GM12801 (cell line): ENCODE results near the gene LENG1.

Source experiments
- CTCF ChIP-seq: IDR thresholded peaks from one replicate; pipeline ENCODE4 v1.5.1; 2011; ENCODE audit warnings: control low read depth; ENCODE audit not compliant: insufficient read length; ENCODE audit errors: extremely low read depth

Gene LENG1

DNA sequence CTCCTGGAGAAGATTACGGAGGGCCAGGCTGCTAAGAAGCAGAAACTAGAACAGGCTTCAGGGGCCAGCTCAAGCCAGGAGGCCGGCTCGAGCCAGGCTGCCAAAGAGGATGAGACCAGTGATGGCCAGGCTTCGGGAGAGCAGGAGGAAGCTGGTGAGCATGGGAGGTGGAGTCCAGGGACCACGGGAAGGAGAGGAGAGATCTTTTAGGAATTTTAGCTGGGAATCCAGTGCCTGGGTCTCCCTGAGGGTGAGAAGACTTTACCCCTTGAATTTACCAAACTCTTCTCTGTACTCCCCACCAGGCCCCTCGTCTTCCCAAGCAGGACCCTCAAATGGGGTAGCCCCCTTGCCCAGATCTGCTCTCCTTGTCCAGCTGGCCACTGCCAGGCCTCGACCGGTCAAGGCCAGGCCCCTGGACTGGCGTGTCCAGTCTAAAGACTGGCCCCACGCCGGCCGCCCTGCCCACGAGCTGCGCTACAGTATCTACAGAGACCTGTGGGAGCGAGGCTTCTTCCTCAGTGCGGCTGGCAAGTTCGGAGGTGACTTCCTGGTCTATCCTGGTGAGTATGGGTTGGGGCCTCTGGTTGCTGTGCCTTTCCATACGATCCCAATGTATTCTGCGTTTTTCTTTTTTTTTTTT, 32.4 kb upstream of the LENG1 start:
- no peak for TF ChIP-seq CTCF

DNA sequence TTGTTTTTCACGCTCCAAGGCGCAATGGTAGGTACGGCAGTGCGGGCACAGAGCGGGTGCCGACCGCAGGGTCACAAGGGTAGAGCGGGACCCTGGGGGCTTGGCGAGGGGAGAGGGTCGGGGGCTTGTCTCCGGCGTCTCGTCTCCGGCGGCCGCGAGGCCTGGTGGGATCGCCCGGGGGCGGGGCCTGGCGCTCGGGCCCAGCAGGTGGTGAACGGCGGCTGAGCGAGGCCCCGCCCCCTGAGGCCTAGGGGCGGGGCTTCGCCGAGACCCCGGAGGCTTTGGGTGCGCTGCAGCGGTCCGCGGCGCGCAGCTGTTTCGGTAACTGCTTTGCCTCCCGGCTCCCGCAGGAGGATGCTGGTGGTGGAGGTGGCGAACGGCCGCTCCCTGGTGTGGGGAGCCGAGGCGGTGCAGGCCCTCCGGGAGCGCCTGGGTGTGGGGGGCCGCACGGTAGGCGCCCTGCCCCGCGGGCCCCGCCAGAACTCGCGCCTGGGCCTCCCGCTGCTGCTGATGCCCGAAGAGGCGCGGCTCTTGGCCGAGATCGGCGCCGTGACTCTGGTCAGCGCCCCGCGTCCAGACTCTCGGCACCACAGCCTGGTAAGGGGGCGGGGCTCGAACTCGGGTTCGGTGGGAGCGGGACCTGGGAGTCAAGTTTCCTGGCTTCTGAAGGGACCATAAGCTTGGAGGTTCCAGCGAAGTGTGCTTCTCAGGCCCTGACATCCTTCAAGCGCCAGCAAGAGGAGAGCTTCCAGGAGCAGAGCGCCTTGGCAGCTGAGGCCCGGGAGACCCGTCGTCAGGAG, 31.7 kb upstream of the LENG1 start, which contains the start of gene TSEN34:
TSEN34 (plus strand) TSS at position 298 of the 800 bp plus-strand sequence; CDS start at position 355, 57 bp downstream.
- no peak for TF ChIP-seq CTCF

DNA sequence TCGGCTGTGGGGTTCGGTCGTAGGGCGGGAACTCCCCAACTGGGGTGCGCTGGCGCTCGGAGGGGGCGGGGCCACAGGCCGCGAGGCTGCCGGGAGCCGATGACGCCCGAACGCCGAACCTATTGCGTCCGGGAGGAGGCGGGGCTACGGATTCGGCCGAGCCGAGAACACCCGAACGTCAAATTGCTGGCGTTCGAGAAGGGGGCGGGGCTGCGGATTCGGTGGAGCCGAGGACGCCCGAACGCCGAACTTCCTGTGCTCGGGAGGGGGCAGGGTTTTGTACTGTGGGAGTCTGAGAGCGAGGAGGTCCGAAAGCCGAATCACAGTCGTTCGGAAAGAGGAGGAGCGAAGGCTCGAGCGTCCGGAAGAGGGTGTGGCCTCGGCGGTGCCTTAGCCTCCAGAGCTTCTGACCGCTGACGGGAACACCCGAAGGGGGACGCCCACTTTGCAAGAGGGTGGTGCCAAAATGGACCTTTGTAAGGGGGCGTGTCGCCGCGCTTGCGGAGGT, 31.0 kb upstream of the LENG1 start:
- no peak for TF ChIP-seq CTCF

DNA sequence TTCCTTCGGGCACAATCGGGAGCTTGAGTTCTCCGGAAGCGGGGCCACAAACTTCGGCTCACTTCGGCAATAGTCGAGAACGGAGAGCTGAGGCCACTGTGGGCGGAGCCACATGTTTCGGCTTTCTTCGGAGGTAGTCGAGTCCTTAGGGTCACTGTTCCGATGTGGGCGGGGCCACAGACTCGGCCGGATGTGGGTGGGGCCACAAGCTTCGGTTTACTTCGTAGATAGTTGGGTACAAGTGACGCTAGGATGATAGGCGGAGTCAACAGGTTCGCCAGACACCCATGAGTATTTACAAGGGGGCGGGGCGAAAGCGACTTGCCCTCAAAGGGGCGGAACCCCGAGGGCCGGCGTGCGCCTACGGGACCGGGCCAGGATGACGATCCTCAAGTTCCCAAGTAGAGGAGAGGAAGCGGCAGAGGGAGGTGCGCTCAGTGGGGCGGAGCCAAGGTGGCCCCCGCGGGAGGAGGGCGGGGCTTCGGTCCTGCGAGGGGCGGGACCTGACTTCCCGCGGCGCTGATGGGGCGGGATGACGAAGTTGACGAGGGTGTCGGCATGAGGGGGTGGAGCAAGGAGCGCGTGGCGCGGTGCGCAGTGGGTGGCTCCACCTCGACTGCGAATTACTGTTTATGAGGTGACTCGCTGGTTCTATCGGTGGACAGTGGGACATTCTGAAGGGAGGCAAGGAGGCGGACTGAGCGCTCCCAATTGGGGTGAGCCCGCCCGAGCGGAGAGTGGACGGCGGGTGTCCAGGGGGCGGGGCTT, 30.4 kb upstream of the LENG1 start:
- TF ChIP-seq CTCF: no peak

GRCh38 chr19:54189145-54189734, 29.7 kb upstream of the LENG1 start, which contains the start of gene MBOAT7:
Gene MBOAT7 (minus strand): TSS chr19:54189580. CDS start chr19:54188508, 1,072 bp downstream.
- no peak for TF ChIP-seq CTCF

GRCh38 chr19:54188215-54188871, 28.8 kb upstream of the LENG1 start:
- no peak for TF ChIP-seq CTCF
